Activated naive CD4-positive, alpha-beta T cell treated with anti-CD3 and anti-CD28 coated beads, Interleukin-2, amount 50 U/mL, for 24 hours (primary cell): ENCODE measurements around the gene EXOSC1.
"Not testable (repeated sequence)": the region's sequence is repeated elsewhere in the genome, so short reads cannot be mapped to it uniquely, and the experiment has no call there.

Source experiments
- H3K27ac Mint-ChIP-seq: one replicate; pipeline ENCODE4 v1.8.0; 2021; ENCODE audit warnings: mild to moderate bottlenecking, mixed read lengths
- H3K27me3 Mint-ChIP-seq: one replicate; pipeline ENCODE4 v1.8.0; 2021; ENCODE audit warnings: mixed read lengths
- H3K36me3 Mint-ChIP-seq: one replicate; pipeline ENCODE4 v1.8.0; 2021; ENCODE audit warnings: mixed read lengths
- H3K4me1 Mint-ChIP-seq: one replicate; pipeline ENCODE4 v1.8.0; 2021; ENCODE audit warnings: mixed read lengths
- H3K4me3 Mint-ChIP-seq: one replicate; pipeline ENCODE4 v1.8.0; 2021; ENCODE audit warnings: mild to moderate bottlenecking, mixed read lengths
- H3K9me3 Mint-ChIP-seq: one replicate; pipeline ENCODE4 v1.8.0; 2021; ENCODE audit warnings: mixed read lengths

EXOSC1 gene

DNA sequence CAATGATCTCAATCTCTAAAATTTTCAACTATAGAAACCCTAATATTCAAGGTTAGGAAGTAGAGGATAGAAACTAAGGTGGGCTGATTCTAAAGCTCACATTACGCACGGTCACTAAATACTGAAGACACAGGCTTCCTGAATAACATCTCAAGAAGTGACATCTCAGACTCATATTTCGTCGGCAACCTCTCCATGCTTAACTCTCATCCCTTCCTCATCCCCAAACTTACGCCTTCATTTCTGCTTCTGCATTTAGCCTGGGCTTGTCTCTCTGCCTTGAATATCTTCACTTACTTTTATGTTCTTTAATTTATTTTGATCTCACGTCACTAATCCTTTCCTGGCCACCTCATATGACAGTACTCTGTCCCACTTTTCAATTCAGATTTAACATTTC, 10.6 kb downstream of the EXOSC1 start:
- Mint-ChIP-seq H3K4me1 (no peaks in the 10 kb centered on the region), H3K4me3 (no peak overlapping the region), H3K27me3 (no peaks in the 10 kb centered on the region), H3K36me3 (peaks cover 8% of the 10 kb centered on the region), H3K27ac (no peak overlapping the region), H3K9me3 (no peaks in the 10 kb centered on the region)

DNA sequence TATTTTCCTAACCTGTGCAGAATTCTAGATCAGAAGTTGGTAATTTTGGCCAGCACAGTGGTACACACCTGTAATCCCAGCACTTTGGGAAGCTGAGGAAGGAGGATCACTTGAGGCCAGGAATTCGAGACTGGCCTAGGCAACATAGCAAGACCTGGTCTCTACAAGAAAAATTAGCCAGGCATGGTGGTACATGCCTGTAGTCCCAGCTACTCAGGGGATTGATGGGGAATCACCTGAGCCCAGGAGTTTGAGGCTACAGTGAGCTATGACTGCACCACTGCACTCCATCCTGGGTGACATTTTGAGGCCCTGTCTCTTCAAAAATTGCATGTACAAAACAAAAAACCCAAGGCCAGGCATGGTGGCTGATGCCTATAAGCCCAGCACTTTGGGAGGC, 11.2 kb downstream of the EXOSC1 start:
- Mint-ChIP-seq H3K4me1 (peaks cover under 1% of the 10 kb centered on the region), H3K27ac (peak overlapping the region; percentile 46), H3K9me3 (no peaks in the 10 kb centered on the region), H3K27me3 (no peaks in the 10 kb centered on the region), H3K4me3 (no peak overlapping the region), H3K36me3 (peaks cover 5% of the 10 kb centered on the region)

GRCh38 chr10:97434055-97434454, 11.8 kb downstream of the EXOSC1 start:
- H3K9me3 Mint-ChIP-seq: no peaks in the 10 kb centered on the region
- H3K27ac Mint-ChIP-seq: peak overlapping the region; percentile 46
- H3K36me3 Mint-ChIP-seq: peaks cover 5% of the 10 kb centered on the region
- peaks cover 5% of the 10 kb centered on the region for H3K4me1 Mint-ChIP-seq
- no peak overlapping the region for H3K4me3 Mint-ChIP-seq
- H3K27me3 Mint-ChIP-seq: no peaks in the 10 kb centered on the region

DNA sequence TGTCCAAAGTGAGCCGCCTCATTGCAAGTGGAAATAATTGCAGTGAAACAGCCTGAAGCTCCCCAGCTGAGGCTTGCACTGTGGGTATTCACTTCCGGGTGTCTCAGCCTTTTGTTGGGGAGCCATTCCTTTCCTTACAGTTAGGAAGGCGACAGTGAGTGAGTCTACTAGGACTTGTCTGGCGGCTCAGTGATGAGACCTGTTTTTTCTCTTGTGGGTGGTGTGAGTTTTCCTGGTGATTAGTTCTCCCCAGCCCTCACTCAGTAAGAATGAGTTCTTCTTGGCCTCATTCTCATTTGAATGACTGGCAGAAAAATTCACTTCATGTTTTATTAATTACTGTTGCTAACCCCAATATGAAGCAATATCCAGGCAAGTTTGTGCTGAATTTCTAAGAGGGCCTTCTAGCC, 17.2 kb downstream of the EXOSC1 start:
- H3K4me1 Mint-ChIP-seq: peaks cover 23% of the 10 kb centered on the region
- H3K36me3 Mint-ChIP-seq: peaks cover 19% of the 10 kb centered on the region
- H3K27ac Mint-ChIP-seq: peak overlapping the region; percentile 93
- H3K9me3 Mint-ChIP-seq: no peaks in the 10 kb centered on the region
- no peaks in the 10 kb centered on the region for H3K27me3 Mint-ChIP-seq
- peak overlapping the region; percentile 94 for H3K4me3 Mint-ChIP-seq

DNA sequence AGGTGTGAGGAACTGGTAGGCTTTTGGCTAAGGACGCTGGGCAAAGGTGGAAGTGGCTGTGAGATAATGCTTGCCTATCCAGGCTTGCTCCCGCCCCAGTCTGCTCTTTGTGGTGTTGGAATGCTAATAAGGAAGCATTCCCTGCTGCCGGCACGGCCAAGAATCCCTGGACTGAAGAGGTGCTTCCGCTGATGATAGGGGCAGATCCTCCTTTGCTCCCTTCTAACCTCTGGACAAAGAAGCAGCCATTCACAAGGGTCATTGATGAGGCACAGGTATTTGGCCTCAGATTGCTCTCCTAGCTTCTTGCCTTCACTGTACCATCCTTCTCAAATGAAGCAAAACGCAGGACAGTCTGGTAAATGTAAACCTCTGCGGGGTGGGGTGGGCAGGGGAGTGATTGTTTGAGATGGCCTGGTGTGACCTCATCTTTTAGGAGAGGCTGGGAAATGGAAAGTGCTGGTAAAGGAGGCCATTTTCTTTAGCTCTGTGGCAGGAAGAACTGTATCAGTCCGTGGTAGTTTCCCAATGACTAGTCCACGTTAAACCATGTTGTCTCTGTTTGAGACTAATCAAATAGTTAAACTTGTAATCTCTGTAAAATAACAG, 18.1 kb downstream of the EXOSC1 start:
- Mint-ChIP-seq H3K9me3 (no peaks in the 10 kb centered on the region), H3K27me3 (no peaks in the 10 kb centered on the region), H3K36me3 (peaks cover 21% of the 10 kb centered on the region), H3K4me3 (peak overlapping the region; percentile 94), H3K4me1 (peaks cover 32% of the 10 kb centered on the region), H3K27ac (peak overlapping the region; percentile 99)

DNA sequence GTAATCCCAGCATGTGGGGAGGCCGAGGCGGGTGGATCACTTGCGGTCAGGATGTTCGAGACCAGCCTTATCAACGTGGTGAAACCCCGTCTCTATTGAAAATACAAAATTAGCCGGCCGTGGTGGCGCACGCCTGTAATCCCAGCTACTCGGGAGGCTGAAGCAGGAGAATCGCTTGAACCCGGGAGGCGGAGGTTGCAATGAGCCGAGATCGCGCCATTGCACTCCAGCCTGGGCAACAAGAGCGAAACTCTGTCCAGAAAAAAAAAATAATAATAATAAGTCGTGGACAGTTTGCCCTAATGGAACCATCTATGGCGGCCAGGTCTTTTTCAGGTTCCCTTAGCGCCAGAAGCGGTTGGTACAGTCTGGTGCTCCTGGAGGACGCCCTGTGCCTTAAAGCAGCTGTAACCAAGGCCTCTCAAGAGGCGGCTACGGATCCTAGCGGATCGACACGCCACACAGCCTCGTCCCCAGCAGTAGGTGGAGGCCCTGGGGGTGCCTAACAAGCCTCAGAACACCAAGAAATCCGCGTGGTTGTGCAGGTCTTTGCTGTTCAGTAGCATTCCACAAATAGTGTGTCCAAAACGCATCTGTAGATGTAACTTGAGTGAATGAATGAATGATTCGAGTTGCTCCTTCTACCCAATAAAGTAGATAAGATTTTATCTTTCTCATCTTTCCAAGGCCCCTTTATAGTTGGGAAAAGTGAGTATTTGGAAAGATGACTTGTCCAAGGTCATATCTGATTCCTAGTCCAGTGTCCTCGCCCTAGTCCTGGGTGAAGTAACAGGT, 18.8 kb downstream of the EXOSC1 start:
- H3K27me3 Mint-ChIP-seq: no peaks in the 10 kb centered on the region
- H3K4me3 Mint-ChIP-seq: peak overlapping the region; percentile 94
- peaks cover 32% of the 10 kb centered on the region for H3K4me1 Mint-ChIP-seq

DNA sequence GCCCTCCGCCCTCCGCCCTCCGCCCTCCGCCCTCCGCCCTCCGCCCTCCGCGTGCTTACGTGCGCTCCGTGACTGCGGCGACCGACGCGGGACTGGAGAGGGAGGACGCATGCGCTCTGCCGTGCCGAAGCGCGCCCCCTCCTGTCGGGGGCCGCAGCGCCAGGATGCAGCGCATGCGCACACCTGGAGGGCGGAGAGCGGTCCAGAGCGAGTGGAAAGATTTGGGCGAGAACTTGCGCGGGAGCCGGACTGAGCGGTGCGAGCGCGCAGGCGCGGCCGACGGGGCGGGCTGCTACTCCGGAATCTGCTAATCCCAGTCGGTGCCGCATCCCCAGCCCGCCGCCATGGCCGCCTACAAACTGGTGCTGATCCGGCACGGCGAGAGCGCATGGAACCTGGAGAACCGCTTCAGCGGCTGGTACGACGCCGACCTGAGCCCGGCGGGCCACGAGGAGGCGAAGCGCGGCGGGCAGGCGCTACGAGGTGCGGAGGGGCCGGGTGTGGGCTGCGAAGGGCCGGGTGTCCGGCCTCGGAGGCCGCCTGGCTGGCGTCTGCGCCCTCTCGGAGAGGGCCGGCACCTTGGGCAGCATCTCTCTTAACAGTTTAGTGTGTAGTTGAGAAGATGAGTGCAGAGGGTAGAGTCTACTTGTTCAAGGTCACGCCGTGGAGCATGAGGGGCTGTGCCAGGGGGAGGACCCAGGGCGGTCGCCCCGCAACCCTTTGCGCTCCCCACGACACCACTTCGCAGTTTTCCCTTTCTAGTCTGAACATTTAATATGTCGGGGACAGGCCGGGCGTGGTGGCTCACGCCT, 19.6 kb downstream of the EXOSC1 start, which contains the start of gene PGAM1:
Gene PGAM1 (plus strand): TSS at position 228 of the 812 bp plus-strand sequence. CDS start 117 bp downstream, at position 345.
- peak within 1 kb of the TSS; percentile 99 for H3K27ac Mint-ChIP-seq
- peak within 1 kb of the TSS; percentile 94 for H3K4me3 Mint-ChIP-seq
- no peaks in the 10 kb centered on the region for H3K27me3 Mint-ChIP-seq
- peaks cover 21% of the 10 kb centered on the region for H3K36me3 Mint-ChIP-seq
- H3K9me3 Mint-ChIP-seq: no peaks in the 10 kb centered on the region
- peaks cover 34% of the 10 kb centered on the region for H3K4me1 Mint-ChIP-seq

More for the DNA sequence above, 18.8 kb downstream of the EXOSC1 start:
- H3K36me3 Mint-ChIP-seq: peaks cover 20% of the 10 kb centered on the region
- no peaks in the 10 kb centered on the region for H3K9me3 Mint-ChIP-seq
- H3K27ac Mint-ChIP-seq: peak overlapping the region; percentile 99

DNA sequence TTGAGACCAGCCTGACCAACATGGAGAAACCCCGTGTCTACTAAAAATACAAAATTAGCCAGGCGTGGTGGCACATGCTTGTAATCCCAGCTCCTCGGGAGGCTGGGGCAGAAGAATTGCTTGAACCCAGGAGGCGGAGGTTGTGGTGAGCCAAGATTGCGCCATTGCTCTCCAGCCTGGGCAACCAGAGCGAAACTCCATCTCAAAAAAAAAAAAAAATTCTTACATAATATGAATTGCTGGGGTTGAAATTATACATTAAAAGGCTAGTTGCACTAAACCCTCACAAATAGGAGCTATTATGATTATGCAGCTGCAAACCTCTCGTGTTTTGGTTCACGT, 22.1 kb downstream of the EXOSC1 start:
- Mint-ChIP-seq H3K27ac (peak overlapping the region; percentile 91), H3K4me3 (peak overlapping the region; percentile 94), H3K36me3 (peaks cover 19% of the 10 kb centered on the region), H3K4me1 (peaks cover 40% of the 10 kb centered on the region)
- H3K27me3 Mint-ChIP-seq, H3K9me3 Mint-ChIP-seq: not testable (repeated sequence)

DNA sequence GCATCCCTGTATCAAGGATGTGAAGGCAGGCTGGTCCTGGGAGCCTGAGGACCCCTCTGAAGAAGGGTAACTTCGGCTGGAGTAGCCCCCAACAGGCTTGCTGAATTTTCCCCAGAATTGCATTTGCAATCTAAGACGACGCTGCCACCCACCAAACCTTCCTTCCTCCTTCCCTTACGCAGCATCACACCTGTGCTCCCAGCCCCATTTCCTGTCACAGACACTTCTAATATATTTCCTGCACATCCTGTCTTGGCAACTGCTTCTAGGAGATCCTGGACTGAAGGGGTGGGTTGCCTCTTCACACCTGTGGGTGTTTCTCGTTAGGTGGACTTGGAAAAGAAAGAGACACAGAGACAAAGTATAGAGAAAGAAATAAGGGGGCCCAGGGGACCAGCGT, 29.2 kb downstream of the EXOSC1 start:
- peaks cover 3% of the 10 kb centered on the region for H3K36me3 Mint-ChIP-seq
- H3K27me3 Mint-ChIP-seq: no peaks in the 10 kb centered on the region
- H3K27ac Mint-ChIP-seq: peak overlapping the region; percentile 94
- H3K4me3 Mint-ChIP-seq: peak overlapping the region; percentile 64
- H3K4me1 Mint-ChIP-seq: peaks cover 69% of the 10 kb centered on the region
- no peaks in the 10 kb centered on the region for H3K9me3 Mint-ChIP-seq

DNA sequence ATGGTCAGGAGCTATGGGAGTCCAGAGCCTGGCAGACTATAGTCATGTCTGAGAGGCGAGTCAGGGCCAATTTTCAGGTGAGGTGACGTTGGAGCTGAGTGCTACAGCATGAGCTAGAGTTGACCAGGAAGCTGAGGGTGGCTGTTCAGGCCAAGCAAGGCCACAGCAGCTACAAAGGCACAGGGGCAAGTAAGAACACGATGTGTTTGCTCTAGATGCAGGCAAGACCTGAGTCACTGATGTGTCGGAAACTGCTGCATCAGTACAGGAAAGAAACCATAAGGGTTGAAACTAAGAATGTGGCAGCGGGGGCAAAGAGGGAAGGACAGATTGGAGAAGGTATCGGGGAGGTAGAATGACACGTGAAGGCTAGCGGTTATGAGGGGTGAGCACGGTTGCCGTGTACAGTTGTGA, 32.9 kb downstream of the EXOSC1 start:
- no peaks in the 10 kb centered on the region for H3K9me3 Mint-ChIP-seq
- H3K27ac Mint-ChIP-seq: peak overlapping the region; percentile 76
- peaks cover 1% of the 10 kb centered on the region for H3K36me3 Mint-ChIP-seq
- H3K4me3 Mint-ChIP-seq: peak overlapping the region; percentile 55
- no peaks in the 10 kb centered on the region for H3K27me3 Mint-ChIP-seq
- H3K4me1 Mint-ChIP-seq: peaks cover 48% of the 10 kb centered on the region

DNA sequence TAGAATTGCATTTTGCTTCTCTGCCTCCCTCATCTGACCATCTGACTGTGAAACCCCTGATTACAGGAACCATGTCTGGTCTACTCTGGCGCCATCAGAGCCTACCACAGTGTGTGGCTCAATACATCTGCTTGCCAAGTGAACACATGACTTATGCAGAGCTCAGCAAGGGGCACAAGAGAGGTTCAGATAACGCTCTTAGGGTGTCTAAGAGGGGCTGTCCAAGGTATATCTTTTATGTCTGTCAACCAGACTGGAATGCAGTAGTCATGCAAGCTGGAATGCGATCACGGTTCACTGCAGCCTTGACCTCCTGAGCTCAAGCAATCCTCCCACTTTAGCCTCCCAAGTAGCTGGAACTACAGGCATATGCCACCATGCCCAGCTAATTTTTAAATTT, 34.4 kb downstream of the EXOSC1 start:
- H3K27me3 Mint-ChIP-seq: no peaks in the 10 kb centered on the region
- no peak overlapping the region for H3K4me3 Mint-ChIP-seq
- H3K9me3 Mint-ChIP-seq: no peaks in the 10 kb centered on the region
- H3K4me1 Mint-ChIP-seq: peaks cover 43% of the 10 kb centered on the region
- no peak overlapping the region for H3K27ac Mint-ChIP-seq
- H3K36me3 Mint-ChIP-seq: peaks cover 1% of the 10 kb centered on the region

- H3K27me3 Mint-ChIP-seq: no peaks in the 10 kb centered on the region
Measured at GRCh38 chr10:97408496-97408992, 37.3 kb downstream of the EXOSC1 start.

GRCh38 chr10:97407952-97408248, 37.9 kb downstream of the EXOSC1 start:
- Mint-ChIP-seq H3K4me1 (peaks cover 15% of the 10 kb centered on the region), H3K27ac (no peak overlapping the region), H3K36me3 (no peaks in the 10 kb centered on the region), H3K4me3 (peak overlapping the region; percentile 66), H3K27me3 (no peaks in the 10 kb centered on the region), H3K9me3 (no peaks in the 10 kb centered on the region)

More at GRCh38 chr10:97408496-97408992, 37.3 kb downstream of the EXOSC1 start:
- Mint-ChIP-seq H3K36me3 (peaks cover 1% of the 10 kb centered on the region), H3K4me3 (no peak overlapping the region), H3K27ac (no peak overlapping the region), H3K9me3 (no peaks in the 10 kb centered on the region), H3K4me1 (peaks cover 20% of the 10 kb centered on the region)

DNA sequence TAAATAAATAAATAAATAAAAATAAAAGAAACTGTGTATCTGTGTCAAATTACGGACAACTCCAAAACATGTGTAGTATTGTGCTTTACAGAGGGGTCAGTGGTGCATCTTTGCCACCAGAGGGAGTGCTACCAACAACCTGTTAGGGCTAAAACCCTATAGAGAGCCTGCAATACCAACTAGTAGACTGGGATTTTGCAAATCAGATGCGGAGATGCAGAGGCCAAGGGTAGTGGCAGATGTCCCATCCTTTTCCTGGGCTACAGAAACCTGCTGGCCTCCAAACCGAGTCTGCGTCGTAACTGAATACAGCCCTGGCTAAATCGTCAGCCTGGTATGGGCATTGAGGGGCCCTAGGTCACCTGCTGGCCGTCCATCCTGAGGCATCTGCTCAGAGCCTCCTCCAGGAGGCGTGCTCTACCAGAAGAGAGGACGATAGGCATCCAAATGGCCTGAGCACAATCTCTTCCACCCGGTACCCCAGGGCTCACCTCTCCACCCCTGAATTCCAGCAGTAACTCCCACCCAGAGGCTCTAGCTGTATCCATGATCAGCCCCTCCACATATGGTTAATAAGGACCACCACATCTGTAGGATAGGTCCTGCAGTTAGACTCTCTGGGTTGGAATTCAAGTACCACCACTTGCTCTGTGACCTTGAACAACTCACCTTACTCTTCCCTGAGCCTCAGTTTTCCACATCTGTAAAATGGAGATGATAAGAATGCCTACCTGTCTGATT, 38.4 kb downstream of the EXOSC1 start:
- H3K27ac Mint-ChIP-seq: no peak overlapping the region
- peak overlapping the region; percentile 66 for H3K4me3 Mint-ChIP-seq
- no peaks in the 10 kb centered on the region for H3K36me3 Mint-ChIP-seq
- no peaks in the 10 kb centered on the region for H3K9me3 Mint-ChIP-seq
- no peaks in the 10 kb centered on the region for H3K27me3 Mint-ChIP-seq
- H3K4me1 Mint-ChIP-seq: peaks cover 9% of the 10 kb centered on the region

DNA sequence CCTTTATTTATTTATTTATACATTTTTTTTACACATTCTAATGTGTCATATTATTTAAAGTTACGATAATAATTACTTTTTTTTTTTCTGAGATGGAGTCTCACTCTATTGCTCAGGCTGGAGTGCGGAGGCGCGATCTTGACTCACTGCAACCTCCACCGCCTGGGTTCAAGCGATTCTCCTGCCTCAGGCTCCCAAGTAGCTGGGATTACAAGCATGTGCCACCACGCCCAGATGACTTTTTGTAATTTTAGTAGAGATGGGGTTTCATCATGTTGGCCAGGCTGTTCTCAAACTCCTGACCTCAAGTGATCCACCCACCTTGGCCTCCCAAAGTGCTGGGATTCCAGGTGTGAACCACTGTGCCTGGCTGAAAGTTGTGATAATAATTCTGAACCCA, 39.3 kb downstream of the EXOSC1 start:
- not testable (repeated sequence) for H3K27ac Mint-ChIP-seq, H3K9me3 Mint-ChIP-seq, H3K36me3 Mint-ChIP-seq, H3K4me3 Mint-ChIP-seq, H3K27me3 Mint-ChIP-seq
- peaks cover 10% of the 10 kb centered on the region for H3K4me1 Mint-ChIP-seq
